Measurements from ENCODE around the gene CCDC197. TPM values are rescaled to one million over a fixed set of nuclear protein-coding genes. Genes with fewer than 3 reads are reported as not detected.

Gene CCDC197
- total and polyA plus RNA-seq, 2 of the 4 experiments (the other 2 are of a cell fraction), result not detected

DNA sequence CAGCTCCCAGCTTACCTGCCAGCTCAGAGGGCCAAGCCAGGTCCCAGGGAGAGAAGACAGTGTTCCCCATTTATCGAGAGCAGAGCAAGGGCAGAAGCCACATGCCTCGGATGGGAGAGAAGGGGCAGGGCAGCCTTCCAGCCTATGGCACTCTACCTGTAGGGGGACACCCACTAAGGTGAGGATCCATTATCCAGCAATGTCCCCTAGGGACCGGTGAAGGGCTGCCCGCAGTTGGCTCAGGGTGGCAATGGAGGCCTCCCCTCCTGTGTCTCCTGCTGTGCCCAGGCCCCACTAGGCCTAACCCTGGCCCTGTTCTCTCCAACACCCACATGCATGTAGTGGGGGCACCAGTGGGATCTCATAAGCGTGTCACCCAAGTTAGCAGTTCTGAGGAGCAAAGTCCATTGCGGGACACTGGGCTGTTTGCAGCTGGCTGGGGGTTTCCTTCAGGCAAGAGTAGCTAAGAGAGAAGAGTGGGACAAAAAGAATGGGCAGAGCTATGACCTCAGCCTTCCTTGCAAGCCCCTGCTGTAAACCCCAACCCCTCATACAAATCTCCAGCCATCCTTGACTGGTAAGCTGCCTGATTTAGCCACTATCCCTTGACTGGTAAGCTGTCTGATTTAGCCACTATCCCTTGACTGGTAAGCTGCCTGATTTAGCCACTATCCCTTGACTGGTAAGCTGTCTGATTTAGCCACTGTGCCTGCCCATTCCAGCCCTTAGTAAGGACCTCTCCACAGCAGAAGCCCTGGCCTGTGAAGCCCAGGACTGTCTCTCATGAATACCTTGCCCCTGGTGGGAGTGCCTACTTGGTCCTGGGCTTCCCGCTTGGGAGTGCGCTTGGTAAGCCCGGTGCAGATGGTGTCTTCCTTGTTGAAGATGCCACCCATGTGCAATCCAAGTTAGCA lies 15.5 kb upstream of the CCDC197 start:
- in situ Hi-C loops (cut with MboI; ENCODE audit: low sequenced_read_pairs) (no loop called here), dilution Hi-C loops (cut with HindIII; ENCODE audit: low sequenced_read_pairs, unreplicated experiment) (no loop called here), intact Hi-C loops (cut with micrococcal nuclease) (no loop called here)
- Histone ChIP-seq H4K91ac (ENCODE audit: insufficient read depth, low read depth, low read length) (peak overlapping the region; percentile 63), H3K4me1 (ENCODE audit: control insufficient read depth, insufficient read depth, low read length) (peaks cover 30% of the 10 kb centered on the region), H3K4me3 (ENCODE audit: insufficient read depth, low read depth, low read length) (no peak overlapping the region), H3K18ac (ENCODE audit: low read depth, low read length) (peak overlapping the region; percentile 21), H2BK120ac (ENCODE audit: low read depth, low read length) (peak overlapping the region; percentile 39), H2BK5ac (ENCODE audit: low read depth, low read length, poor library complexity, severe bottlenecking) (peak overlapping the region; percentile 19), H2BK20ac (ENCODE audit: low read depth, low read length) (peak overlapping the region; percentile 57), H3K9me3 (ENCODE audit: control insufficient read depth, insufficient read depth, low read length) (peaks cover 2% of the 10 kb centered on the region; the same call in 1 of the 2 replicates), H3K4me2 (ENCODE audit: low read depth, low read length) (peak overlapping the region; percentile 31; the same call in 1 of the 2 replicates), H3K9ac (ENCODE audit: low read depth, low read length) (no peak overlapping the region), H3K36me3 (ENCODE audit: control insufficient read depth, insufficient read depth, low read length) (no peaks in the 10 kb centered on the region), H4K20me1 (ENCODE audit: insufficient read depth, low read length) (no peaks in the 10 kb centered on the region), H3K9me1 (ENCODE audit: insufficient read depth, low read length) (peaks cover 34% of the 10 kb centered on the region), H3K79me1 (ENCODE audit: low read depth in 1 of 2, low read length in 2 of 2) (no peaks in the 10 kb centered on the region), H2BK15ac (ENCODE audit: low read depth, low read length) (peak overlapping the region; percentile 62; the same call in 1 of the 3 replicates), H4K5ac (ENCODE audit: low read depth, low read length) (peak overlapping the region; percentile 11; the same call in 1 of the 2 replicates), H3K14ac (replicated peaks; ENCODE audit: low read depth, low read length) (peak overlapping the region; percentile 72), H2AK5ac (ENCODE audit: low read depth, low read length) (peak overlapping the region; percentile 36), H3K56ac (ENCODE audit: extremely low read depth, insufficient read depth, low read length) (no peak overlapping the region), H2AFZ (replicated peaks; ENCODE audit: low read length, poor library complexity) (peak overlapping the region; percentile 68), H3K27me3 (ENCODE audit: control insufficient read depth, insufficient read depth, low read length) (no peaks in the 10 kb centered on the region), H4K8ac (ENCODE audit: low read depth in 2 of 2, low read length in 2 of 2) (peak overlapping the region in 1 of 2 experiments; percentile 37; a peak in 2 of 4 replicates), H3K27ac (ENCODE audit: insufficient read depth, low read length) (no peak overlapping the region), H2AK9ac (replicated peaks; ENCODE audit: low read depth, low read length, poor library complexity) (peak overlapping the region; percentile 79), H3K23ac (ENCODE audit: low read depth, low read length) (no peak overlapping the region), H3K4ac (ENCODE audit: low read depth, low read length) (peak overlapping the region; percentile 67)
- no TSS peak for BruUV-seq (replicated peaks)
- ATAC-seq (ENCODE audit: low read depth), result no peak
- DNase-seq, result no peak
- WGBS, 2 experiments (ENCODE audit: extremely low coverage in 2 of 2, insufficient read length in 1 of 2), result 98% methylated on average over 4 of the region's 9 CpGs; no CpG with 5 or more reads in 1 of the 2 experiments
- TF ChIP-seq CEBPB (IDR thresholded peaks at IDR 0.05; ENCODE audit: low read depth, low read length) (no peak), NFE2L2 (IDR thresholded peaks at IDR 0.05; ENCODE audit: low read depth, low read length) (no peak), BHLHE40 (IDR thresholded peaks at IDR 0.05; ENCODE audit: low read depth, low read length) (no peak), RFX5 (IDR thresholded peaks at IDR 0.05; ENCODE audit: low read depth, low read length) (no peak), POLR2A (IDR thresholded peaks at IDR 0.05; ENCODE audit: low read depth, low read length) (no peak)
- ChIA-PET CTCF (no interaction called here), POLR2A (ENCODE audit: unreplicated experiment) (no interaction called here)

Measured in IMR-90 (cell line).